Testis (tissue), 2 donors: ENCODE measurements around the gene ANKRD13C.

Experiments
- CTCF ChIP-seq, 3 experiments: fragments of 450-650 bp in 2 of 3; fragments of 200-600 bp in 1 of 3; sonication (generic) in 1 of 3; IDR thresholded peaks; one replicate each; pipeline ENCODE4 v1.5.1; 2016 to 2019; ENCODE audit warnings: antibody characterized with exemption in 3 of 3, mild to moderate bottlenecking in 2 of 3, moderate library complexity in 1 of 3
- POLR2A ChIP-seq: fragments of 450-650 bp; IDR thresholded peaks from one replicate; pipeline ENCODE4 v1.6.1; 2017; ENCODE audit warnings: antibody characterized with exemption, mild to moderate bottlenecking, moderate library complexity

GRCh38 chr1:70248729-70249128 lies 105.8 kb downstream of the ANKRD13C start:
- TF ChIP-seq POLR2A (no peak), CTCF (IDR thresholded peaks at IDR 0.05) (no peak)
